Spleen (tissue), 7 donors: ENCODE results near the gene PTPRG.

Source experiments
- POLR2A ChIP-seq, 3 donors: fragments of 450-650 bp; IDR thresholded peaks; one replicate each; pipeline ENCODE4 v1.5.1; 2017; ENCODE audit warnings: antibody characterized with exemption in 3 of 3, mild to moderate bottlenecking in 1 of 3
- POLR2AphosphoS5 ChIP-seq, 3 donors: sonication (generic); formaldehyde crosslinking; IDR thresholded peaks; one replicate each; pipeline ENCODE4 v1.5.1; 2017; ENCODE audit warnings: antibody characterized with exemption in 3 of 3
- TF ChIP-seq, protein P1 (sequence below), 11 experiments: fragments of 200-600 bp in 7 of 11; fragments of 450-650 bp in 4 of 11; sonication (generic) in 4 of 11; IDR thresholded peaks in 8 of 11; conservative IDR thresholded peaks in 3 of 11; 1 replicate in 7 of 11; 2 replicates in 4 of 11; pipeline versions ENCODE4 v1.4.0 to v1.8.0; 2016 to 2021; ENCODE audit warnings: antibody characterized with exemption in 11 of 11, inconsistent platforms in 4 of 11, mild to moderate bottlenecking in 1 of 11
- donor health status: DM: no; HTN: no; CAD: no; lungs with moderate emphysema.
- donor health status: DM: no; HTN: no; CAD: no.
- donor health status: DM: no; HTN: no; CAD: no.

DNA sequence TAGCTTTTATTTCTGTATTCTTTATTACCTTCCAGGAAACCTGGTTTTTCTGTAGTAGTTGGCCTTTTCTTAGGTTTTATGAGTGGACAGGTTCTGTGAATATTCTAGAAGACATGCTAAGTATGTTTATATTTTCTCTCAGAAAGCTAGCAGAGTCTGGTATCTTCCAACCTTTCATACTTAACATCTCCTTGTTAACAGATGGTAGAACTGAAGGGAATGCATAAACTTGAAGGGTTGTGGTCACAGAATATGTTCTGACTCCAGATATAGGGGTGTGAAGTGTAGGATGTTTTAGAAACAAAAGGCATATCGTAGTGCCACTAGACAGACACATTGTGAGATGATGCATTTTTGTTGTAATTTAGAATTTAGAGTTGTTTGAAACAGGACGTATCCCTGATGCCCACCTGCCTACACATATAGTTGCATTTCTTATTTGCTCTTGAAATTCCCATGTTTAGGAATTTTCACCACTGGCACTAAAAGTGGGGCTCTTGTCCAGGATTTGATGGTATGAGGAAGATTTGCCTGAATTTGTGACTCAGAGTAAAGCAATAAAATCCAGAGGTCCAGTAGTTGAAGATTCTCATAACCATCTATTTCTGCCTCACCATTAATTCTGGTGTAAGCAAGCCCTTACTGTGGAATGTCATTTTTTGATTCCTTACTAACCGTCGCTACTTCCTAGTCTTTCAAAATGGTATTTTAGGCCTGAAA is 537.4 kb downstream of the PTPRG start:
- TF ChIP-seq POLR2A (IDR thresholded peaks at IDR 0.05), result no peak
- TF ChIP-seq, protein P1, sequence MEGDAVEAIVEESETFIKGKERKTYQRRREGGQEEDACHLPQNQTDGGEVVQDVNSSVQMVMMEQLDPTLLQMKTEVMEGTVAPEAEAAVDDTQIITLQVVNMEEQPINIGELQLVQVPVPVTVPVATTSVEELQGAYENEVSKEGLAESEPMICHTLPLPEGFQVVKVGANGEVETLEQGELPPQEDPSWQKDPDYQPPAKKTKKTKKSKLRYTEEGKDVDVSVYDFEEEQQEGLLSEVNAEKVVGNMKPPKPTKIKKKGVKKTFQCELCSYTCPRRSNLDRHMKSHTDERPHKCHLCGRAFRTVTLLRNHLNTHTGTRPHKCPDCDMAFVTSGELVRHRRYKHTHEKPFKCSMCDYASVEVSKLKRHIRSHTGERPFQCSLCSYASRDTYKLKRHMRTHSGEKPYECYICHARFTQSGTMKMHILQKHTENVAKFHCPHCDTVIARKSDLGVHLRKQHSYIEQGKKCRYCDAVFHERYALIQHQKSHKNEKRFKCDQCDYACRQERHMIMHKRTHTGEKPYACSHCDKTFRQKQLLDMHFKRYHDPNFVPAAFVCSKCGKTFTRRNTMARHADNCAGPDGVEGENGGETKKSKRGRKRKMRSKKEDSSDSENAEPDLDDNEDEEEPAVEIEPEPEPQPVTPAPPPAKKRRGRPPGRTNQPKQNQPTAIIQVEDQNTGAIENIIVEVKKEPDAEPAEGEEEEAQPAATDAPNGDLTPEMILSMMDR (IDR thresholded peaks at IDR 0.05 in 8 of 11, conservative IDR thresholded peaks at IDR 0.05 in 3 of 11), result no peak
- no peak for TF ChIP-seq POLR2AphosphoS5 (IDR thresholded peaks at IDR 0.05)
